ENCODE results near the gene ZNF212.
A peak's percentile ranks its signal among the peaks of the same experiment; 100 is the strongest.
"Not testable (repeated sequence)": the region's sequence is repeated elsewhere in the genome, so short reads cannot be mapped to it uniquely, and the experiment has no call there.

ZNF212 gene

DNA sequence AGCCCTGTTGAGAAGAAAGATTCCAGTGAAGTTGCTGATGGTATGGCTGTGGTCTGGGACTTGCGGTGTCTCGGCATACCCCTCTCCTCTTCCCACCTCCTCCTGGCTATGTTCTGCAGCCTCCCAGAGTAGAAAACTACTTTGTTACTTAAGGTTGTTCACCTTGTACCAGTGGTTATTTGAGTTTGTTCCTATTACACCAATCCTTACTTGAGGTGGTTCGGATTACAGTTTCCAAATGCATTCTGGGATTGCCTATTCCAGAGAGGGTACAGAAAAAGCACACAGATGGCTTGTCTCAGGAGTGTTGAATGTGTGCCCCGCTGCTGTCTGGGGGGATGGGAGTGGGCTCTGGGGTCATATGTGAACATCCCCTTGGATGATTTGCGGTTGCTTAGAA, 15.7 kb downstream of the ZNF212 start:
- no peak for DNase-seq

DNA sequence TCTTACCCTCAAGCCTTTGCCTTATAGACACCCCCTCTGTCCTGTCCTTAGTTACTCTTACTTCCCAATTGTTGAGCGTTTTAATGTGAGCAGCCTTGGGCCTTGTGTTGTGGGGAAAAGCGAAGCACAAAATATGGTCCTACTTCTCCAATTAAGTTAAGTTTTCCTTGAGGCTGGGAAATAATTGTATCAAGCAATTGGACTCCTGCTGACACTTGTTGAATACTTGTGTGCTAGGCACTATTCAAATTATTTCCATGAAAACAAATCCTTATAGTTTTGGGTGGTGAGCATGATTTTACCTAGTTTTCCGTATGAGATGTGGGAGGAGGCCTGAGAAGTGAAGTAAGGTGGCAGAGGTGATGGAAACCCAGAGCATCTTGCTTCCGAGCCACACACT, 17.1 kb downstream of the ZNF212 start:
- DNase-seq, result no peak

DNA sequence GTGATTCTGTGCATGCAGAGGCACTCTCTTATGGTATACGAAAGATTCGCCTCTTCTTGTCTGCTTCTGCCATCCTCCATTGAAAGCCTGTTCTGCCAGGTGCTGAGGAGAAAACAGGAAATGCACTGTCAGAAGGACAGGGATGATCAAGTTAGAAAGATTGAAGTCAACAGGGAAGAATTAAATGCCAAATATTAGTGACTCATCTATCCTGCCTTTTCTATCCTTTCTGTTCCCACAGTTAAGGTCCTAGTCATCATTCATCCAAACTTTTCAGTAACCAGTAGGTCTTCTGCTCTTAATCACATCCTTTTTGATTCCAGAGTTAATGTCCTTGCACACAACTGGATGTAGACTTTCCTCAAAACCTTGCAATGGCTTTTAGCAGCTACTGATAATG, 17.7 kb downstream of the ZNF212 start:
- no peak for DNase-seq

DNA sequence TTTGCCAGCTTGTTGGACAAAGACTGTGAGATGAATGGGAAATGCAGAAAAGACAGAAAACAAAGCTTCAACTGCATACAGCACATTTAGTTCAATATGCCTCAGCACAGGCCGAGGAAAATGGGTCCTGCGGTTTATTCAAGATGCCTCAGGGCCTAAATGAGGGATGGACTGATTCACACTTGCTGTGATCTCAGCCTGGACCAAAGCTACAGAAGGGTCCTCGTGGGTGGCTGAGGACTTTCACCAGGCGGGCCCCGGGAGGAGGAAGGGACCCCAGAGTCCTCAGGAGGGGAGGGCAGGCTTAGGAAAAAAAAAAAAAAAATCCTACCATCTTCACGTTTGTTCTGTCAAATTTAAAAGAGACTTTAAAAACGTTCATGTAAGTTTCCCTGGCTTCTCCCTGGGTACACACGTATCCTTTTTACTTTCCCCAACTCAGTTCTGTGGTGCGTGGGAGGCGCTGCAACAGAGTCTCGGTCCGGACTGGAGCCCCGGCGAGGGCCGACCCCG, 21.9 kb downstream of the ZNF212 start:
- DNase-seq, result no peak

DNA sequence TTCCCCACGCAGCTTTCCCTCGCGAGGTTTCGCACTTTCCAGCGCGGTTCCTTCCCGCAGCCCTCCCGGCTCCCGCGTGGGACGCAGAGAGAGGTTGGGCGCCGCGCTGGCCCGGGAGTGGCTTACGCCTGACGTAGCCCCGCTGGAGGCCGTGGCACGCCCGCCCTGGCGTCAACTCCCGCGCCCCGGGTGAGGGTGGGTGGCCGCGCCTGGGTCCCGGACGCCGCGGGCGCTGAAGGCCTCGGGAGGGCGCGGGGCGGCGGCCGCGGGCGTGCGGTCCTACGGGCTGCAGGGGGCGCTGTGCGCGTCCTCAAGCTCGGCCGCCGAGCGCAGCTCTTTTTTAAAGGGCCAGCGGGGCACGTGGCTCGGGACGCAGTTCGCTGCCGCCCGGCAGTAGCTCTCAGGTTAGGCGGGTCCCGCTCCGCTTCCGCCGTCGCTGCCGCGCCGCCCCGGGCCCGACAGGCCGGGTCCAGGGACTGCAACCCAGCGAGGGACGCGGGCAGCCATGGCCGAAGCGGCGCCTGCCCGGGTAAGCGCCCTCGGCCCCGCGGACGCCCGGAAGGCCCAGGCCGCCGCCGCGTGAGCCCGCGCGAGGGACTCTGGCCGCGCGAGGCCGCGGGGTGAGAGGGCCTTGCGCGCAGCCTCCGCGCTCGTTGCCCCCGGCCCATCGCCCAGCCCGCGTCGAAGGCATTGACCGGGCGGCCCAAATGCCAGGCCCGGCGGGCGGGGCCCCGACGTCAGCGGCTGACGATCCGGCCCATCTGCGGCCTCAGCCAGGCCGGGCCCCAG, 22.6 kb downstream of the ZNF212 start, which contains the start of gene ZNF783:
ZNF783 (plus strand) TSS at position 368 of the 789 bp plus-strand sequence; CDS start at position 506, 138 bp downstream.
- DNase-seq, result peak; percentile 93

DNA sequence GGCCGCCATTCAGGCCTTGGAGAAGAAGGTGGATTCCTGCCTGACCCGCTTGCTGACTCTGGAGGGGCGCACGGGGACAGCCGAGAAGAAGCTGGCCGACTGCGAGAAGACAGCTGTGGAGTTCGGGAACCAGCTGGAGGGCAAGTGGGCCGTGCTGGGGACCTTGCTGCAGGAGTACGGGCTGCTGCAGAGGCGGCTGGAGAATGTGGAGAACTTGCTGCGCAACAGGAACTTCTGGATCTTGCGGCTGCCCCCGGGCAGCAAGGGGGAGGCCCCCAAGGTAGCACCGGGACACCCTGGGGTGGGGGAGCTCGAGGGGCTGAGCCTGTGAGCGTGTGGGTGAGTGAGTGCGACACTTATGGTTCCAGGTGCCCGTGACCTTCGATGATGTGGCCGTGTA, 27.0 kb downstream of the ZNF212 start:
- no peak for DNase-seq

DNA sequence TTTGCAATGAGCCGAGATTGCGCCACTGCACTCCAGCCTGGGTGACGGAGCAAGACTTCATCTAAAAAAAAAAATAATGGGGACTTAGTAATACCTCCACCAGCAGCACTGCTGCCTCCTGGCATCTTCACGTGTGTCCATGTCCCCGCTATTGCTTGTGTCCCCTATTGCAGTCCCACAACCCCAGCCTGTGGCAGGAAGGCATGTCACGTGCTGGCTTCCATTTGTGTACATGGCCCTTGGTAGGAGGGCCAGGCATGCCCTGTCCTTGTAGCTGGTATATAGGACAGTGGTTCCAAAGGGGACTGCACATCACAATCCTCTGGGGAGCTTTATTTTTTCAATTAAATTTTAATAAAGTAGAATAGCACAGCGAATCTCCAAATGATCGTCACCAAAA, 28.3 kb downstream of the ZNF212 start:
- DNase-seq, result peak; percentile 42

DNA sequence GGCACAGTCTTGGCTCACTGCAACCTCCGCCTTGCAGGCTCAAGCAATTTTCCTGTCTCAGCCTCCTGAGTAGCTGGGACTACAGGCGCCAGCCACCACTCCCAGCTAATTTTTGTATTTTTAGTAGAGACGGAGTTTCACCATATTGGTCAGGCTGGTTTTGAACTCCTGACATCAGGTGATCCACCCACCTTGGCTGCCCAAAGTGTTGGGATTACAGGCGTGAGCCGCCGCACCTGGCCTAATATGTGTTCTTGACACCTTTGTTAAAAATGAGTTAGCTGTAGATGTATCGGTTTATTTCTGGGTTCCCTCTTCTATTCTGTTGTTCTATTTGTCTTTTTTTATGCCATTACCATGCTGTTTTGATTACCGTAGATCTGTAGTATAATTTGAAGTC, 35.0 kb downstream of the ZNF212 start:
- not testable (repeated sequence) for DNase-seq

DNA sequence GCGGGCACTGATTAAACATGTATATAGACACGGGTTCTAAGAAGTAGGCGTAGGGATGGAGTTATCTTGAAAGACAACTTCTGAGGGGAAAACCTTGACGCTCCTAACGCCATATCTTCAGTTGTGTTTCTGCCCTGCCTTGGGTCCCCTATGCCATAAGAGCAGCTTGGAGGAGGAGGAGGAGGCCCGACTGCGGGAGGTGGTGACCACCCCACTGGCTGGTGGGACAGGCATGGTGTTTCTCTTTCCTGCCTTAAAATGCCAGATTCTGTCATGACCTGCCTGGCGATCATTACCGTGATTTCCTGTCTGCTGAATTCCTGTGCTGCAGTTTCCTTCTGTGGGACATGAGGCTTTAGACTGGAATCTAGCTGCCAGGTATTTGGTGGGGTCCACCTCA, 38.4 kb downstream of the ZNF212 start:
- DNase-seq, result no peak

DNA sequence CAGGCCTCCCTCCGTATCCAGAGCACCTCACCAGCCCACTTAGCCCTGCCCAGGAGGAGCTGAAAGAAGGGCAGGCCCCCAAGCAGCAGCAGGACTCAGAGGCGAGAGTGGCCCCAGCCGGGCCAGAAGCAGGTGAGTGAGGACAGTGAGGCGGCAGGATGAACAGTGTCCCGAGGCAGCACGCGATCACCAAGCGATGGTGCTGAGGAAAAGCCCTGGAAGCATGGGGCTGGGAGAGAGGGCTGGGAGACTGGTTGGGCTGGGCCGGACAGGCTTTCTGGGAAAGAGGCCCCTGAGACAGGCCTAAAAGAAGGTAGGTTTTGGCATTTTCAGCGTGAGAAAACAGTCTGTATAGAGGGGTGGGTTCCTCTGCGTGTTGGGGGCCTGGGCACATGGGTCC, 38.9 kb downstream of the ZNF212 start:
- no peak for DNase-seq

DNA sequence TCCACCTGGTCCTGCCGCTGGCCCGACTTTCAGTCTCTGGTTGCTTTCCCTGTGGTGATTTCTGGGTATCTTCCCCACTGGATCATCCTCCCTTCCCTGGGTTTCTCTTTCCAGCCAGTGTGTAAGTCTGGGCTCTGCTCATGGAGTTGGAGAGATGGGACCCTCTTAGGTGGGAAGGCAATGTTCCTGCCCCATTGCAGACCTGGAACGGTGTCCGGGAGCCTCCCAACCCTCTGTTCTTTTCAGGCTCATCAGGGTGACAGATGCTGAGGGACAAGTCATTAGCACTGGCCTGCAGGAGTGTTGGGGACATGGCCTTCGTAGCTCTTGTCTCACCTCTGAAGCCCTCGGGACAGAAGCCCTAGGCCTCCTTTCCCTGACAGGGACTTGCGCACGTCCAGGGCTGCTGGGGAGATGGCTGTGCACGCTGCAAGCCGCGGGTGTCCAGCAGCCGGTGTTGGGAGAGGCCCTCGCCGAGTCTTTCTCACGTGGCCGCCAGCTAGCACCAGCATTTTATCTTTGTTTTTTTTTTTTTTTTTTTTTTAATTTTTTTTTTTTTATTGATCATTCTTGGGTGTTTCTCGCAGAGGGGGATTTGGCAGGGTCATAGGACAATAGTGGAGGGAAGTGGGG, 39.8 kb downstream of the ZNF212 start:
- DNase-seq, result no peak

DNA sequence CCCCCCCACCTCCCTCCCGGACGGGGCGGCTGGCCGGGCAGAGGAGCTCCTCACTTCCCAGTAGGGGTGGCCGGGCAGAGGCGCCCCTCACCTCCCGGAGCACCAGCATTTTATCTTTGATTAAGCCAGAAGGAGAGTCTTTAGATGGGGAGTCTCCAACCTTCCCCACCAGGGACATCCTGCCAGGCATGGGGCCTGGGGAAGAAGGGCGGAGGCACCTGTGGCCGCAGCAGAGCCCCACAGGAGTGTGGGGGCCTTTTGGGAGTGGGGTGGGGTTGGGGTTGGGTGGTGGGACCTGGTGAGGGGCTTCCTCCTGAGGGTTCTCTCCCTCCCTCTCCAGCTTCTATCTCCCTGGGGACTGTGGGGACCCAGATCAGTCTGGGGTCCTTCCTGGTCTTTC, 40.7 kb downstream of the ZNF212 start:
- DNase-seq, result no peak

DNA sequence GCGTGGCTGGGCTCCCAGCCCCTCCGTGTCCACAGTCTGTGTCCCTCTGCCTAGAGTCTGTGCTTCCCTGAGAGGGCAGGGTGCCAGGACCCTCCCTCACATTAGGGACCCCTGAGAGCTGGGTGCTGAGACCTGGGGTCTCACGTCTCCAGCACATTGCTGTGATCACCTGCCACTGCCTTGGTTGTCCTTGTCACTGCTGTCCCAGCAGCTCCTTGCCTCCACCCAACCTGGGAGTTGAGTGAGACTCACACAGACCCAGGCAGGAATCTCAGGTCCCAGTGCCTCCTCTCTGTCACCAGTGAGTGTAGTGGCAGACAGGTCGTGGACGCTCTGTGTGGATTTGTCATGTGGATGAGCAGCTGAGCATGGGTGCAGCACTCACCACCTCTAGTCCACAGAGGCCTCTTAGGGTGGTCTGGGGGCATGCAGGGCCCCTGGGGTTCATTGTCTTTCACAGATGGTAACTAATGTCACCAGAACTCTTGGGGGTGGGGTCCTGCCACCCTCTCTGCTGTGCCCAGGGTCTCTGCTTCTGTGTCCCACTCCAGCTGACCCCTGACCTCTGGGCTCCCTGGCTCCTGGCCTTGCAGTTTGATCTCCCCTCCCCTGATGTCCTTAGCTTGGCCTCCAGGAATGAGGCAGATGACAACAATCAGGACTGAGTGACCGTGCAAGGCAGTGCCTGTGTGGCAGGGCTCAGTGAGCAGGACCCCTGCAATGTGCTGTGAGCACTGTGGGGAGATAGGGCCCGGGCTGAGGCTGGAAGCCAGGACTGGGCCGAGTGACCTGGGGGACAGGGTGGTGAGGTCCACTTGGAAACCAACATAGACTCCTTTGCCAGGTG, 41.4 kb downstream of the ZNF212 start:
- DNase-seq, result no peak

DNA sequence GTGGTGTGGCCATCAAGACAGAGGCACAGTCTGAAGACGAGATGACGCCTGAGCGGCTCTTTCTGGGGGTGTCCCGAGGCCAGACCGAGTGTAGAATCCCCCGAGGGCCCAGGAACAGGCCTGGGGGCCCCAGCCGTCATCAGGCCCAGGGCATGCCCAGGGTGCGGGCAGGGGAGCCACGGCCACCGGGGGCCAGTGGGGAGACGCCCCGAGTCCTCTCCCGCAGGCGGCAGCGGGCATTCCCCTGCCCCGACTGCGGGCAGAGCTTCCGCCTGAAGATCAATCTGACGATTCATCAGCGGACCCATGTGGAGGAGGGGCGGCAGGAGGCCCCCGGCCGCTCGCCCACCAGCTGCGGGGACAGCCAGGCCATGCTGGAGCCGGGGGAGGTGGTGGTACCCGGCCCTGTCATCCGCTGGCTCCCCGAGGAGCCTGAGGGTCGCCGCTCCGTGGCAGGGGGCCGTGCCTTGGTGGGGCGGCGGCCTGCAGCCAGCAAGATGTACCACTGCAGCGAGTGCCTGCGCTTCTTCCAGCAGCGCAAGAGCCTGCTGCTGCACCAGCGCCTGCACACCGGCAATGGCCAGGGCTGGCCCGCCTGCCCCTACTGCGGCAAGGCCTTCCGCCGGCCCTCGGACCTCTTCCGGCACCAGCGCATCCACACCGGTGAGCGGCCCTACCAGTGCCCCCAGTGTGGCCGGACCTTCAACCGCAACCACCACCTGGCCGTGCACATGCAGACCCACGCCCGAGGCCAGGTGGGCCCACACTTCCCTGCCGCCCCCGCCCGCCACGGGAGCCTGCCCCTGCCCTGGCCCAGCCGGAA, 42.3 kb downstream of the ZNF212 start:
- DNase-seq, result no peak

DNA sequence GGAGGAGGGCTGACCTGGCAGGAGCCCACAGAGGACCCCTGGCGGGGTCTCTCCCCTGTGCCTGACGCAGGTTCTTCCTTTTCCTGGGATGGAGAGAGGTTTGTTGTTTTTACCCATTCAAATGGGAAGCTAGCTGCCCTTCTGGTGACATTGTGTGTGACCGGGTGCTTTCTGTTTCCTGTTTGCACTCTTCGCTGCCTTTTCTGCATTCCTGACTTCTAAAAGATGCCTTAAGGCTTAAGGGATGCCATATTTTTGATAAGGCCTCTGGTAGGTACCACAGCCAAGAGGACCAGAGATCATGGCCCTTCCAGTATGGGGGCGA, 42.8 kb downstream of the ZNF212 start:
- DNase-seq, result no peak

DNA sequence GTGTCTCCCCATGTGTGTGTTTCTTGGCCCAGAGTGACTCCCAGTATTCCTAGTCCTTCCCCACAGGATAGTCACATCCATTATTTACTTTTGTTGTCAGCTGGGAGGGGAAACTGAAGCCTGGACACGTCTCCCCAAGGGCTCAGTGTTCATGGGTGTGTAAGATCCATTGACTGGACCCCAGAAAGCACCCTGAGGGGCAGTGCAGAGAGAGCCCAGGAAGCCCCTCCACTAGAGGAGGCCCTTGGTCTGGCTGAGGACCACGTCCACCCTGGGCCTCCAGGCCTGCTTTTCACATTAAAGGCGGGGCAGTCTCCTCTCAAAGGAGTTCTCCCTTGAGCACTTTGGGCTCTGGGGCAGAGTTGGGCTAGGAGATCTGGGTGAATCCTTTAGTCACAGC, 43.9 kb downstream of the ZNF212 start:
- no peak for DNase-seq

DNA sequence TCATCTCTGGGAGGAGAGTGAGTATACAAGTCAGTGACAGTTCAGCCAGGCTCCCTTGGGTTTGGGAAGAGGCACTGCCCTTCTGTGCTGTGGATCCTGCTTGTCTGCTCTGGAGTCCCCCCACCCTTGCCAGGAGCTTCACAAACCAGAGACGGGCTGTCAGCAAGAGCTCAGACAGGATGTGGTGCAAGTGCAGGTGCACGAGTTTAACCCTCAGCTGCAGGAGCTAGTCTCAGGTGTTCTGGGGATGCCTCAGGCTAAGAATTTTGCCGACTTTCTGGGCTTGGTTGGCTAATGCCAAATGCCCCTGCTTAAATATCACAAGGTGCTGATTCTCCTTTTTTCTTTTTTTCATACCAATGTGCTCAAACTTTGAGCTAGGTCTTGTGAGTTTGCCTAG, 44.9 kb downstream of the ZNF212 start:
- peak; percentile 71 for DNase-seq

DNA sequence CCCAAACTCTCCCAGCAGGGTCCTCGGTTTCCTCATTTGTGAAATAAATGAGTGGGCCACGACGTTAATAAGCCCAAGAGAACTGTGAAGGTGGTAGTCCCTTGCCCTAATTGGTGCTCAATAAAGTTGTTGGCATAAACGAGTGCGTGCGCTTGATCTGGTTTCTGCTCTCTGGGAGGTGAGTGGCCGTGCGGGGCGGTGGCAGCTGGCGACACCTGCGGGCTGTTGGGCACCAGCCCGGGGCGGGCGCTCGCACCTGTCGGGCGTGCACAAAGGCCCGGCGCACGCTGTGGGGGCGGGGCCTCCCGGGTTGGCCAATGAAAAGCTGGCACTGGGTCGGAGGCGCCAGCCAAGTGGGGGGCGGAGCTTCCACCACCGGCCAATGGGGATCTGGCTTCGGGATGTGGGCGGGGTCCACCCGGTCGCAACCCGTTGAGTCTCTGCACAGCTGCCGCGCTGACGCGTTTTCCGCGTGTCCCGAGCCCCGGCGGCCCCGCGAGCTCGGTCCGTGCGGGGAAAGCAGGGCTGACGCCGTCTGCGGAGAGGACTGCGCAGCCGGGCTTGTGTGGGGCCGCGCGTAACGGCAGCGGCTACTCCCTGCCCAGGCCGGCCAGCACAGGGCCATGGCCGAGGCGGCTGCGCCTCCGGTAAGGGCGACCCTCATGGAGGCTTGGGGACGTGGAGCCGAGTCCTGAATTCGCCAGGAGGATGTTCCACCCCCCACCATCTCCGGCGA, 45.6 kb downstream of the ZNF212 start:
- peak; percentile 99 for DNase-seq

DNA sequence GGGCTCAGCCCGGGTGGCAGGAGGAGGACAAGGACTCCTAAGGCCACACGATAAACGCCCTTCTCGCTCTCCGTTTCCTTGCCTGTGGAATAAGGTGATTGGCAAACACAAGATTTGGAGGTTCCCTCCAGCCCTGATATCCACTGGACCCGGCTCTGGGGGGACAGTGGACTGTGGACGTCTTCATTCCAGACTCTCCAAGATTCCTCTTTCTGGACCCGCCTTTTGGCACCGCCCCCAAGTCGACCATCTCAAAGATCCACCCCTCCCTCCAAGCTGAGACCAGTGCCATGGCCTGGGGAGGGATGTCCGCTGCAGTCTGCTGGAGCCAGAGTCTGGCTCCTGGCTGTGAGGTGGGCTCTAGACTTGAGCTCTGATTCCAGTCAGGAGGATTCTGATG, 46.2 kb downstream of the ZNF212 start:
- DNase-seq, result no peak

DNA sequence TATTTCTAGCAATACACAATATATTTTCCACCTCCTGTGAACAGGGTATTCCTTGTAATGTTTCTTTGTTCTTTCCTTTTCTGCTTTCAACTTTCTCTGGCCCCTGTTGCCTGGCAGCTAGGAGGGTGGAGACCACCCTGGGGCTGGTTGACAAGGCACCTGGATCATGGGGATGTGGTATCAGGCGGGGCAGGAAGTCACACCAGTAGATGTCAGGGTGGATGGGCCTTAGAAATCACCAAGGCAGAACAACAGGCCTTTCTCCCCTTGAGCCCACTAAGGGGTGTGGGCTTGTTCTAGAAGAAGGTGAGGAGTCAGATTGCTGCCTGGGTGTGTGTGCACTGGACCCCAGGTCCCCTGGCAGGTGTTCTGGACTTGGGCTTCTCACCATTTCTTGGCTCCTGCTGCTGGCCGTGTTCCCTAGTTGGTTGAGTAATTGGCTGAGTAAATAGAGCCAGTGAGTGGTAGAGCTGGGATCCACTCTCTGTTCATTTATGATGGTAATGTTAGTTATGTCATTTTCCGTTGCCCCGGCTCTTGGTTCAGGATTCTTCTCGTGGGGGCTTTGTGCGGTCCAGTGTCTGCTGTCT, 47.5 kb downstream of the ZNF212 start:
- no peak for DNase-seq

DNA sequence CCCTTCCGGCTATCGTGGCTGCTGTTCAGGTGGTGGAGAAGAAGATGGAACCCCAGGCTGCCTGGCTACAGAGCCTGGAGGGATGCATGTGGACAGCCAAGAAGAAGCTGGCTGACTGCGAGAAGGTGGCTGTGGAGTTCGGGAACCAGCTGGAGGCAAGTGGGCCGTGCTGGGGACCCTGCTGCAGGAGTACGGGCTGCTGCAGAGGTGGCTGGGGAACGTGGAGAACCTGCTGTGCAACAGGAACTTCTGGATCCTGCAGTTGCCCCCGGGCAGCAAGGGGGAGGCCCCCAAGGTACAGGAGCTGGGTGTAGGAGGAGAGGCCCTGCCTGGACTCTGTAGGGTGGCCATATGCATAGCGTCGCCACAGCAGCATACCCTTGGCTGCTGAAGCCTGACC, 48.2 kb downstream of the ZNF212 start:
- DNase-seq, result peak; percentile 44

DNA sequence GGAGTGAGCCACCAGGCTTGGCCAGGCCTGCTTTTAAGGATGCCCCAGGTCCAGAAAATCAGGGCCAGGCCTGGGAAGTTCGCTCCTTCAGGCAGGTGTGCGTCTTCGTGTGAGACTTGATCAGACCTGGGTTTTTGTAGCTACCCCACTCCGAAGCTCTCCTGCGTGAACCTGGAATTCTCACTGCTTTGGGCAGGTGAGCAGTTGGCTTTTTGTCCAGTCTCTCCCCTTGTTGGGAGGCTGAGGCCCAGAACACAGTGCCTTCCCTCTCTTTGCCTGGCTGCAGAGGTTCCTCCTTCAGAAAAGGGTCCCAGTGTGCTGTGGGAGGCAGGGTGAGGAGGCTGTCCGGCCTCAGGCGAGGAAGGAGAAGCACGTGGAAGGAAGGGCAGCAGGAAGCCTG, 49.8 kb downstream of the ZNF212 start:
- DNase-seq, result peak; percentile 19

Data from activated CD8-positive, alpha-beta memory T cell treated with anti-CD3 and anti-CD28 coated beads for 24 hours (primary cell).